Measurements from ENCODE around the gene RFNG.
A peak's percentile ranks its signal among the peaks of the same experiment; 100 is the strongest.

The RFNG gene

DNA sequence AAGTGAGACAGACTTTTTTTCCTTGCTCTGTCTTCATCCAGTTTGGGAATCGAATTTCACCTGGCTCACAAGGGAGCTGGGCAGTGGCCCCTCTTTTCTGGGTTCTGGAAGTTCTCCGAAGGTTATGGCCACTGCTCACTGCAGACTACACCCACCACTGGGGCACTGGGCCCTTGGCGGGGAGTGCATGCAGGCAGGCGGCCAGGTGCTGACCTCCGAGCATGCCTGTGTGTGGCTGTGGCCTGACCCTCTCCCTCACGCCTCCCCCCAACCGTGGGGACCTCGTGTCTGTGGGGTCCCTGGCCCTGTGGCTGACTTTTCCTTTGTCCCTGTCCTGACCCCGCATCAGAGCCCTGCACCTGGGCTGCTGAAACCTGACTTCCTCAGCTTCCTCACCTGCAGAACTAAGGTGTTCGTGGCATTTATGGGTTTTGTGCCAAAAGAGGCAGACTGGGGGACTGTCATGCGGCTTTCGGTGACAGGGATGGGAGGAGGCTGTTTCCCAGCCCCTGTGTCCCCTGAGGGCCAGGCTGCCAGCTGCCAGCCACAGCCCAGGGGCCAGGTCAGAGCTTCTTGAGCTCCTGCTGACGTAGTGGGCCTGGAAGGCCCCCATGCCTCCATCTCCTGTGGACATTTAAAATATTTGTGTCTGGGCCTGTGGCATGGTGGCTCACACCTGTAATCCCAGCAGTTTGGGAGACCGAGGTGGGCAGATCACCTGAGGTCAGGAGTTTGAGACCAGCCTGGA lies 52.7 kb downstream of the RFNG start:
- peak; percentile 34 for DNase-seq

DNA sequence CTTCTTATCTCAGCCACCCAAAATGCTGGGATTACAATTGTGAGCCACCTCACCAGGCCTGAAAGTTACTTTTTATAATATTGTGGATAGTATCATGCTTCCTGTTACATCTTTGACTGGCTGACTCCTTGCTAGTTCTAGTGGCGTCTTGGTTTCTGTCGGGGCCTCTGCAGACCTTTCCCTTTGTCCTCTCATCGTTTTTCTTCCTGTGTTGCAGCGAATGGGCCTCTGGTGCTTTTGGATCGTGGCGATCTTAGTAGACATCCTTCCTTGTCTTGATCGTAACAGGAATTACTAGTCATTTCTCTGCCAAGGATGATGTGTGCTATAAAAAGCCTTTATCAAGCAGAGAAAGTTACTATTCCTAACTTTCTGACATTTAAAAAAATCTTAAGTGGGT lies 53.4 kb downstream of the RFNG start:
- no peak for DNase-seq

Data from NCI-H2171 (cell line).